OCI-LY1 (cell line): ENCODE results near the gene TYMS.

ENCODE experiments used
- CTCF ChIP-seq: fragments of 200-600 bp; sonication (generic), shearing (Covaris generic); IDR thresholded peaks from 2 replicates; pipeline ENCODE4 v1.5.1; 2017; ENCODE audit warnings: mild to moderate bottlenecking, antibody characterized with exemption, low read length, moderate library complexity, mixed read lengths
- EZH2 ChIP-seq: fragments of 200-600 bp; sonication (generic), shearing (Covaris generic); IDR thresholded peaks from 2 replicates; pipeline ENCODE4 v1.8.0; 2017; ENCODE audit warnings: borderline replicate concordance, mixed run types, mild to moderate bottlenecking, antibody characterized with exemption, low read length, moderate library complexity, mixed read lengths

DNA sequence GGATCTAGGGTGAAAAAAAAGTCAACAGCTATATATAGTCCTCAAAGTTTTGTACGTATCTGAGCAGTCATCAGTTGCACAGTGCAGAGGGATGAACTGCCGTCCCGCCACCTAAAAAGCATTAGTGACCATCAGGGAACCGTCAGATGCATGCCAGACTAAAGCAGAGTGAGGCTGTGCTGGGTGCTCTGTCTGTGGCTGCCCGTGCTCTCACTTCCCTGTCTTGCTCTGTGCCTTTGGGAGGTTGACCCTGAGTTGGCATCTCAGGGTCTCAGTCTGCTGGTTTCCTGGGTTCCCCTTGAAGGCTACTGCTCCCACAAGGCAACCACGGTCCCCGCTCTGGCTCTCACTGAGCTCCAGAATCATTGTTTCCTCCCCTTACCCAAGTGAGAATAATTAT lies 49.5 kb upstream of the TYMS start:
- TF ChIP-seq CTCF (no peak), EZH2 (no peak)
